ENCODE measurements around the gene SOWAHC.
A peak's percentile ranks its signal among the peaks of the same experiment; 100 is the strongest.
"Not testable (repeated sequence)": the region's sequence is repeated elsewhere in the genome, so short reads cannot be mapped to it uniquely, and the experiment has no call there.

The SOWAHC gene

GRCh38 chr2:109613922-109614714 is at the start of gene SOWAHC, which contains the start of gene SEPTIN10:
Gene SOWAHC (plus strand): TSS chr2:109614364. CDS start chr2:109614490, 126 bp downstream.
Gene SEPTIN10 (minus strand): TSS chr2:109613966. CDS start chr2:109613827, 139 bp downstream.
- peak; percentile 71 for DNase-seq (ENCODE audit: low spot score)

GRCh38 chr2:109575373-109575772 is 38.8 kb upstream of the SOWAHC start:
- DNase-seq (ENCODE audit: low spot score): no peak

- not testable (repeated sequence) for DNase-seq (ENCODE audit: low spot score)
Observed at GRCh38 chr2:109577630-109578029, 36.5 kb upstream of the SOWAHC start.

- no peak for DNase-seq (ENCODE audit: low spot score)
Observed at GRCh38 chr2:109582928-109583895, 31.0 kb upstream of the SOWAHC start.

GRCh38 chr2:109586687-109587086 is 27.5 kb upstream of the SOWAHC start:
- no peak for DNase-seq (ENCODE audit: low spot score)

- DNase-seq (ENCODE audit: low spot score): no peak
Observed at GRCh38 chr2:109591206-109591605, 23.0 kb upstream of the SOWAHC start.

- no peak for DNase-seq (ENCODE audit: low spot score)
Observed at GRCh38 chr2:109592905-109593304, 21.3 kb upstream of the SOWAHC start.

GRCh38 chr2:109594246-109594885 is 19.8 kb upstream of the SOWAHC start:
- no peak for DNase-seq (ENCODE audit: low spot score)

GRCh38 chr2:109595644-109596043 is 18.5 kb upstream of the SOWAHC start:
- DNase-seq (ENCODE audit: low spot score): no peak

- no peak for DNase-seq (ENCODE audit: low spot score)
Observed at GRCh38 chr2:109597283-109597682, 16.9 kb upstream of the SOWAHC start.

- DNase-seq (ENCODE audit: low spot score): no peak
Observed at GRCh38 chr2:109601783-109602182, 12.4 kb upstream of the SOWAHC start.

- no peak for DNase-seq (ENCODE audit: low spot score)
Observed at GRCh38 chr2:109602617-109603188, 11.5 kb upstream of the SOWAHC start.

- no peak for DNase-seq (ENCODE audit: low spot score)
Observed at GRCh38 chr2:109604597-109604996, 9.6 kb upstream of the SOWAHC start.

- no peak for DNase-seq (ENCODE audit: low spot score)
Observed at GRCh38 chr2:109607766-109608165, 6.4 kb upstream of the SOWAHC start.

GRCh38 chr2:109609352-109610024 is 4.7 kb upstream of the SOWAHC start:
- DNase-seq (ENCODE audit: low spot score): no peak

GRCh38 chr2:109611467-109612095 is 2.6 kb upstream of the SOWAHC start:
- DNase-seq (ENCODE audit: low spot score): no peak

- DNase-seq (ENCODE audit: low spot score): no peak
Observed at GRCh38 chr2:109613081-109613921, 863 bp upstream of the SOWAHC start.

GRCh38 chr2:109614715-109615636 is 812 bp downstream of the SOWAHC start:
- DNase-seq (ENCODE audit: low spot score): no peak

GRCh38 chr2:109615637-109616144 is 1.5 kb downstream of the SOWAHC start:
- no peak for DNase-seq (ENCODE audit: low spot score)

Measured in hematopoietic multipotent progenitor cell treated with erythropoietin and hydrocortisone succinate and interleukin-3 and kit ligand, for 15 days (in vitro differentiated cells).